K562 (cell line): Measurements from ENCODE around the gene CTRL. TPM values are rescaled to one million over a fixed set of nuclear protein-coding genes. Genes with fewer than 3 reads are reported as not detected.

Experiments used
- ATAC-seq: fragments of 200-7000 bp; cut with Tn5 transposase; 3 replicates; pipeline ENCODE4 v1.9.1; 2020; ENCODE audit warnings: moderate library complexity
- BruUV-seq: library from RNA; stranded (reverse); fragments of 400-500 nt; replicated peaks from 2 replicates; lab custom pipeline; 2021; lab: Mats Ljungman, UMichigan
- CTCF ChIA-PET: fragments of 300-600 bp; formaldehyde crosslinking; extraction: SDS; loops from one replicate; lab custom pipeline; 2021; ENCODE audit warnings: low intra/inter-chr PET ratio; lab: Yijun Ruan, JAX
- POLR2A ChIA-PET: fragments of 300-600, 350-650 bp; sonication (Branson Sonifier 250); formaldehyde crosslinking; extraction: SDS; loops from one replicate; lab custom pipeline; 2021; ENCODE audit warnings: antibody characterized with exemption, inconsistent platforms; lab: Yijun Ruan, JAX
- DNase-seq, 4 experiments: peaks; one replicate each; pipeline versions ENCODE4 v3.0.0 to v3.0.0-alpha.2; 2011 to 2018; ENCODE audit warnings: low spot score in 3 of 4, mixed read lengths in 3 of 4; ENCODE audit errors: extremely low read depth in 1 of 4
- FAIRE-seq: peaks from 2 replicates; lab custom pipeline; 2011; peaks lifted over from hg19 to GRCh38; lab: Jason Lieb, UNC
- H2AFZ ChIP-seq: 2 replicates; pipeline ENCODE4 v1.6.0; 2011; ENCODE audit warnings: low read depth, low read length, control low read depth, inconsistent platforms
- H3K27ac ChIP-seq: fragments of 200-600 bp; 3 replicates; pipeline ENCODE4 v1.8.0; 2011; ENCODE audit warnings: low read depth, mild to moderate bottlenecking, control low read depth, inconsistent platforms, low read length, moderate library complexity, mixed read lengths; ENCODE audit errors: extremely low read depth
- H3K27me3 ChIP-seq, 2 experiments: fragments of 300-600 bp in 1 of 2; 2 replicates in 1 of 2; 3 replicates in 1 of 2; pipeline versions ENCODE4 v1.6.0 to v1.8.0; 2011; ENCODE audit warnings: inconsistent platforms in 2 of 2, low read length in 2 of 2, mild to moderate bottlenecking in 1 of 2, mixed read lengths in 1 of 2, moderate library complexity in 1 of 2; ENCODE audit not compliant: control insufficient read depth in 2 of 2, insufficient read depth in 2 of 2
- H3K36me3 ChIP-seq: fragments of 300-600 bp; 3 replicates; pipeline ENCODE4 v1.8.0; 2011; ENCODE audit warnings: mild to moderate bottlenecking, low read length, inconsistent platforms; ENCODE audit not compliant: control insufficient read depth, insufficient read depth
- H3K4me1 ChIP-seq, 2 experiments: fragments of 200-600 bp in 1 of 2; replicated peaks in 1 of 2; 2 replicates in 1 of 2; 3 replicates in 1 of 2; pipeline versions ENCODE4 v1.5.1 to v1.8.0; 2011; ENCODE audit warnings: inconsistent platforms in 2 of 2, low read length in 2 of 2, mild to moderate bottlenecking in 1 of 2, mixed read lengths in 1 of 2, moderate library complexity in 1 of 2; ENCODE audit not compliant: control insufficient read depth in 2 of 2, insufficient read depth in 2 of 2
- H3K4me2 ChIP-seq: 2 replicates; pipeline ENCODE4 v1.6.1; 2011; ENCODE audit warnings: low read length, control low read depth, inconsistent platforms, mixed read lengths; ENCODE audit not compliant: insufficient read depth
- H3K4me3 ChIP-seq: fragments of 200-600 bp; sonication (generic), shearing (Covaris generic); 2 replicates; pipeline ENCODE4 v1.5.1; 2016; ENCODE audit warnings: control low read depth, inconsistent platforms
- H3K79me2 ChIP-seq: fragments of 200-600 bp; 3 replicates; pipeline ENCODE4 v1.8.0; 2011; ENCODE audit warnings: low read length, inconsistent platforms; ENCODE audit not compliant: control insufficient read depth, insufficient read depth
- H3K9ac ChIP-seq, 2 experiments: 2 replicates each; pipeline versions ENCODE4 v1.6.0 to v1.6.1; 2011; ENCODE audit warnings: low read depth in 2 of 2, low read length in 2 of 2, control low read depth in 1 of 2, inconsistent platforms in 1 of 2, mild to moderate bottlenecking in 1 of 2, mixed read lengths in 1 of 2; ENCODE audit not compliant: insufficient read depth in 1 of 2
- H3K9me1 ChIP-seq: one replicate; pipeline ENCODE4 v1.6.0; 2011; ENCODE audit warnings: inconsistent platforms, mild to moderate bottlenecking, low read length, moderate library complexity; ENCODE audit not compliant: control insufficient read depth, insufficient read depth
- H3K9me3 ChIP-seq: replicated peaks from 2 replicates; pipeline ENCODE4 v1.5.1; 2011; ENCODE audit warnings: low read depth, low read length, inconsistent platforms; ENCODE audit not compliant: control insufficient read depth, insufficient read depth
- H4K20me1 ChIP-seq: replicated peaks from 2 replicates; pipeline ENCODE4 v1.6.1; 2011; ENCODE audit warnings: low read length, inconsistent platforms, mixed read lengths; ENCODE audit not compliant: control insufficient read depth, insufficient read depth
- DACH1 ChIP-seq: fragments of 450-650 bp; IDR thresholded peaks from 2 replicates; pipeline ENCODE4 v1.6.1; 2018; ENCODE audit not compliant: partially characterized antibody
- FOS ChIP-seq: IDR thresholded peaks from 3 replicates; pipeline ENCODE4 v1.6.1; 2011; ENCODE audit not compliant: insufficient read length; ENCODE audit errors: extremely low read depth
- HDGF ChIP-seq: fragments of 450-650 bp; IDR thresholded peaks from 2 replicates; pipeline ENCODE4 v1.6.1; 2016
- IRF2 ChIP-seq: sonication (generic); formaldehyde crosslinking; IDR thresholded peaks from 2 replicates; pipeline ENCODE4 v1.8.1; 2022; ENCODE audit warnings: mild to moderate bottlenecking, missing genetic modification reagents
- NFIC ChIP-seq: fragments of 450-650 bp; IDR thresholded peaks from 2 replicates; pipeline ENCODE4 v1.6.1; 2017; ENCODE audit warnings: mild to moderate bottlenecking, inconsistent platforms
- NFXL1 ChIP-seq: fragments of 450-650 bp; formaldehyde crosslinking; IDR thresholded peaks from 2 replicates; pipeline ENCODE4 v1.4.0; 2021; ENCODE audit warnings: mild to moderate bottlenecking
- NR2C2 ChIP-seq, 2 experiments: fragments of 200-800 bp in 1 of 2; sonication (Bioruptor generic) in 1 of 2; sonication (generic) in 1 of 2; formaldehyde crosslinking in 1 of 2; IDR thresholded peaks; 2 replicates each; pipeline versions ENCODE4 v1.6.1 to v1.8.0; 2016 to 2022; ENCODE audit warnings: mild to moderate bottlenecking in 1 of 2, missing compliant biosample characterization in 1 of 2, missing genetic modification characterization in 1 of 2, missing genetic modification reagents in 1 of 2
- POLR2G ChIP-seq: fragments of 200-400 bp; formaldehyde crosslinking; IDR thresholded peaks from 2 replicates; pipeline ENCODE4 v1.6.1; 2017; ENCODE audit warnings: low read depth, mild to moderate bottlenecking, antibody characterized with exemption, low read length, moderate library complexity
- PRMT5 ChIP-seq: sonication (generic); formaldehyde crosslinking; IDR thresholded peaks from 2 replicates; pipeline ENCODE4 v1.5.0; 2020; ENCODE audit warnings: missing genetic modification reagents
- RBFOX2 ChIP-seq: fragments of 200-400 bp; formaldehyde crosslinking; IDR thresholded peaks from 2 replicates; pipeline ENCODE4 v1.6.1; 2017; ENCODE audit warnings: low read depth, mild to moderate bottlenecking, low read length, moderate library complexity
- TARDBP ChIP-seq: fragments of 450-650 bp; IDR thresholded peaks from 2 replicates; pipeline ENCODE4 v1.6.1; 2016
- ZNF134 ChIP-seq: fragments of 250-450 bp; sonication (Bioruptor Pico); conservative IDR thresholded peaks from 2 replicates; pipeline ENCODE4 v1.4.0; 2020
- WGBS: fragments of 100-300 bp; shearing (Covaris generic); methylation state at CpG from one replicate; pipeline ENCODE4 v1.1.6; 2016; ENCODE audit warnings: low coverage, mixed read lengths; ENCODE audit not compliant: insufficient coverage; ENCODE audit errors: missing lambda C conversion rate; 5-methylcytosine and 5-hydroxymethylcytosine counted together
- in situ Hi-C: fragments of 300-500 bp; cut with MboI; formaldehyde crosslinking; loops from 4 replicates; pipeline ENCODE4 v1.15.0; 2018; ENCODE audit warnings: inconsistent platforms, mixed read lengths
- intact Hi-C: fragments of 100-400 bp; cut with micrococcal nuclease; formaldehyde crosslinking; loops from 2 replicates; pipeline ENCODE4 v1.14.2; 2022
- polyA plus RNA-seq, 8 experiments: library from polyadenylated mRNA; depleted of rRNA in 4 of 8; stranded (reverse) in 5 of 8; unstranded in 3 of 8; fragments of >200 nt; fragmentation: Nextera tagmentation in 2 of 8; fragmentation: Illumina TruSeq in 1 of 8; extraction: Ambion mirVana in 2 of 8; extraction: Trizol in 1 of 8; gene quantifications; 2 replicates each; pipeline versions ENCODE4 v1.2.1 to v1.2.3, GENCODE V29; 2011 to 2014; ENCODE audit warnings: inconsistent platforms in 1 of 8, missing spikeins in 1 of 8
- total RNA-seq, 7 experiments: library from RNA; depleted of rRNA in 6 of 7; stranded (reverse); fragments of >200 nt in 6 of 7; fragmentation: Illumina TruSeq in 2 of 7; extraction: Trizol in 2 of 7; gene quantifications; 2 replicates each; pipeline versions ENCODE4 v1.2.1 to v1.2.3, GENCODE V29; 2011 to 2021; ENCODE audit warnings: low replicate concordance in 1 of 7
- TF ChIP-seq, protein P1 (sequence below): fragments of 250-450 bp; sonication (Bioruptor Pico); IDR thresholded peaks from 2 replicates; pipeline ENCODE4 v1.8.0; 2021; ENCODE audit warnings: moderate library complexity, mild to moderate bottlenecking, inconsistent platforms
- TF ChIP-seq, protein P2 (sequence below): fragments of 250-450 bp; sonication (Bioruptor Pico); IDR thresholded peaks from 2 replicates; pipeline ENCODE4 v1.5.0; 2021; ENCODE audit warnings: mild to moderate bottlenecking, moderate library complexity

Gene CTRL
- total and polyA plus RNA-seq, 9 of the 15 experiments (the other 6 are each of a cell fraction or from before 2014, with no cell fraction given) = 1.4 to 5.6 (median 2.5) TPM

DNA sequence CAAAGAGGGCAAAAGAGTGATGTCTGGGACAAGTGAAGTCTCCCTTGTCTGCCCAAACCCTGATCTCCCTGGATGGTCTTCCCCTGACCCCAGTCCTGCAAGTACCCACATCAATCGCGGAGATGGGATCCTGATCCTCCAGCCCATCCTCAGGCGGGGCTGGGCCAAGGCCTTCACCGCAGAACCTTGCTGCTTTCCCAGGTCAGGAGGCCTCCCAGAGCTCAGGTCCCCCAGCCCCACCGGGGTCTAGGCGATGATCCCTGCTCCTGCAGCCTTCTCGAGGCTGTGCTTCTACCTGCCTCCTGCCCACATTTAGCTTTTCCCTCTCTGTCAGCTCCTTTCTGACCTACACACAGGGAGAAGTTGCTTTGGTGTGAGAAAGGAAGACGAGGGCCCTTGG, 30.5 kb upstream of the CTRL start:
- Histone ChIP-seq H3K9me1 (peaks cover 13% of the 10 kb centered on the region), H2AFZ (no peak overlapping the region), H3K79me2 (peaks cover 13% of the 10 kb centered on the region), H3K4me3 (no peak overlapping the region), H3K36me3 (peaks cover 77% of the 10 kb centered on the region; the same call in 2 of the 3 replicates), H4K20me1 (peaks cover 24% of the 10 kb centered on the region), H3K4me1 (peaks cover 20 to 44% of the 10 kb centered on the region in 2 experiments; a peak in 4 of 5 replicates), H3K27me3 (no peaks in the 10 kb centered on the region), H3K9me3 (no peaks in the 10 kb centered on the region), H3K27ac (no peak overlapping the region), H3K4me2 (no peak overlapping the region), H3K9ac (0 out of 4 replicates have a peak overlapping the region, but pooled peaks of 1 of the 2 experiments have one; percentile 0)
- CTCF ChIA-PET = no interaction called here
- no peak for ATAC-seq
- POLR2A ChIA-PET = interaction anchor here (0.7 to 1.5 kb wide), 3 partner anchors 13 to 38 kb away, joined by 3 to 5 read pairs (median 3); partner anchors contain the start of gene PSMB10
- no peak for FAIRE-seq
- TF ChIP-seq FOS (no peak), ZNF134 (no peak), DACH1 (no peak)
- DNase-seq = no peak
- 98% methylated on average over 6 of the region's 8 CpGs for WGBS
- in situ Hi-C loops = no loop called here
- intact Hi-C loops = no loop called here
- BruUV-seq = no TSS peak

DNA sequence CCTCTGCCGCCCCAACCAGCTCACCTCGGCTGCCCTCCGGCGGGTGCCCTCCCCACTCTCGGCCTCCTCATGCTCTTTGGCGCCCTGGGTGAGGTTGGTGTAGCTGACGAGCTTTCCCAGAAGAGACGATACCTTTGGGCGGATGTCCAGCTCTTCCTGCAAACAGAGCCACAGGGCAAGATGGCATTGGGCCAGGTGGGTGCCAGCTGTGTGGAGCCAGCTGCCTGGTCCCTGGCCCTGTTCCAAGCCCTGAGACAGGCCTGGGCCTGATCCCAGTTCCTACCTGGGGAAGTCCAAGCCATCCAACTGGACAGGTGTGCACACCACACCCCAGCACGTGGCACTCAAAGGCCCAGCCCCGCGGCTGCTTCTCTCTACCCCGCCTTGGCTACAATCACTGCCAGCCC, 29.9 kb upstream of the CTRL start:
- in situ Hi-C loops (no loop called here), intact Hi-C loops (no loop called here)
- no TSS peak for BruUV-seq
- Histone ChIP-seq H2AFZ (no peak overlapping the region), H3K9ac (0 out of 4 replicates have a peak overlapping the region, but pooled peaks of 1 of the 2 experiments have one; percentile 24), H3K36me3 (peaks cover 73% of the 10 kb centered on the region; the same call in 2 of the 3 replicates), H3K4me1 (peaks cover 14 to 38% of the 10 kb centered on the region in 2 experiments; a peak in 4 of 5 replicates), H3K9me3 (no peaks in the 10 kb centered on the region), H3K27ac (no peak overlapping the region), H4K20me1 (peaks cover 18% of the 10 kb centered on the region), H3K4me2 (no peak overlapping the region), H3K4me3 (no peak overlapping the region), H3K79me2 (peaks cover 7% of the 10 kb centered on the region; the same call in 2 of the 3 replicates), H3K9me1 (peaks cover 9% of the 10 kb centered on the region), H3K27me3 (no peaks in the 10 kb centered on the region)
- DNase-seq = no peak
- POLR2A ChIA-PET = no interaction called here
- 95% methylated on average over 9 of the region's 13 CpGs for WGBS
- no peak for ATAC-seq
- no peak for FAIRE-seq
- CTCF ChIA-PET = no interaction called here
- TF ChIP-seq NR2C2 (CRISPR knock-in tag; IDR thresholded peaks at IDR 0.05) = no peak
- no peak for TF ChIP-seq NR2C2 (tag; IDR thresholded peaks at IDR 0.05)
- TF ChIP-seq, protein P1, sequence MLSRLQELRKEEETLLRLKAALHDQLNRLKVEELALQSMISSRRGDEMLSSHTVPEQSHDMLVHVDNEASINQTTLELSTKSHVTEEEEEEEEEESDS (CRISPR knock-in tag) = no peak
- no peak for TF ChIP-seq PRMT5 (CRISPR knock-in tag)
- TF ChIP-seq TARDBP = no peak
- TF ChIP-seq, protein P2, sequence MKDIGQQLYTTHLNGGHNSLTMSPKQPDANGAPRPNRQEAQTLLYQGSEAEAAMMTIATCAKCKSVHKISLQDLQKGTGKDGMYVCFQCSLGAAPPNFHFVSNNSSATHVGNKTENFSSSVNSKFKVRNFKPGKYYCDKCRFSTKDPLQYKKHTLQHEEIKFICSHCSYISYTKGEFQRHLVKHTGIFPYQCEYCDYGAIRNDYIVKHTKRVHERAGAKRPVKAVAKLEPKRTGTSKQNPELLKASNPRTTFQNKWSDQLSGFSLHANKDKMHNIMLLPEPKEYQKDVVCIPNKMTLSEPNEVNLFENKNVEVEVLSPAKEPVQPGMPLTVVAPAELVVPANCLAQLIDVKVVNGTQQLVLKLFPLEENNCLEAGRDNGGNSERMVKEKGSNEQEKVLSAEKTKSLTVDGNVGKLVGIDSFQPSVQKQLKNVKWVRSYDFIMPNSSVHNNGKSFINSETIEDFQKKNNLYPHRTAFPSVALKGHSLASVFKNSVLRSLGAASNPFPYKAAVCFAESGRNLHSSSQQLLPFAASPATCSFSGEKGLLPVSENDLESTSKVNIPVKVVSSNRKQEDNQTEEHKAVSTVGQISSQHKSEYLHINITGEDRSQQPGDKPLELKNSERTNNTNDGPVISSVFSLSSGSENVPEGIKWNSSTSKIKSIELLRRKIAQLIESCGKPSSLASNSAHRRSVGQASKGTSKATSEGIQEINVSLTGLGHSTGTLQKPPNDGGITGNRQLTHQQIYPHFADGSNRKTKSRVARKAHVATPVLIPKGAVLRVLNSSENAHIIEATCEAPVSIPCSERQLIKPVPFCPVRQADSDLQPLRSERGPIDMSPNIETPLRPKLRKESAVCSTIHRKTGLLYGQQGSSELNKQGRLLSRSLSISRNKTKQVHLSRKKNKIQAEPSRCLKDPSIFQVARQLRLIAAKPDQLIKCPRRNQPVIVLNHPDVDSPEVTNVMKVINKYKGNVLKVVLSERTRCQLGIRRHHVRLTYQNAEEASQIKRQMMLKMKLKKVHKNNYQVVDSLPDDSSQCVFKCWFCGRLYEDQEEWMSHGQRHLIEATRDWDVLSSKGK (CRISPR knock-in tag) = no peak
- peak; percentile 9; the same call in 1 of the 2 replicates for TF ChIP-seq RBFOX2
- no peak for TF ChIP-seq NFXL1 (CRISPR knock-in tag)
- no peak for TF ChIP-seq IRF2 (CRISPR knock-in tag)
- TF ChIP-seq HDGF = no peak
- peak; percentile 52 for TF ChIP-seq NFIC
- TF ChIP-seq POLR2G = 0 out of 2 replicates have a peak, but pooled peaks have one; percentile 34
